ENCODE results near the gene PARVG. TPM values are rescaled to one million over a fixed set of nuclear protein-coding genes. Genes with fewer than 3 reads are reported as not detected.

PARVG gene
- total RNA-seq, 1 donor from 2014 or later: 0.27 TPM

DNA sequence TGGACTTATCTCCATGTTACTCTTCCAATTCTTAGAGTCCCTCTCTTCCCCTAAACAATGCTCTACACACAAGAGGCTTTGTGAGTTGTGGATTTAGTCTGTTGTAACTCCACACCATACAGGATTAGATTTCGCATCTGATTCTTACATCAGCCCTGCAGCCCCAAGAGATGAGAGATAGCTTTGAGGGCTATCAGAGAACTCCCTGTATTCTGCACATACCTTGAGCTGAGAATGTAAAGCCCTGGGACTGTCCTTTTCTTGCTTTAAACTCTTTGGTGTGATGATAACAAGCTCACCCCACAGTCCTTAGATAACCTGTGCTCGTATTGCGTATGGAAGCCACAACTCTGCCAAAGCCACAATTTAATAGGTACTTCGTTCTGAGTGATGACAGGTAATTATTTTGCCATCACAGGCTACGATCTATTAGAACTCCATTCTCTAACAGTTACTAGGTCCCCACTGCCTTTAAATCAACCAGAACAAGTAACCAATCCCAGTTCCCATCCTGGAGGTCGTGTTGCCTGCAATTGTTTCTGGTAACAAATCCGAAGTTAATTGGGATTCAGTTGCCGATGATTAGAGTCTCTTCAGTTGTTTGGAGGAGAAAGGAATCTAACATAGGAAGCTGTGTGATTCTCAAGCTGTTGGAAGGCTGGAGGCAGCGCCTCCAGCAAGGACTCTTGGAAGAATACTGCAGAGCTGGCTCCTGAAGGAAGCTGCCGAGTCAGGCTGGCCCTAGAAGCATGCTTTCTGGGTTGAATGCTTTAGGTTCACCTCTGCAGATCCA, 1.3 kb upstream of the PARVG start:
- Mint-ChIP-seq H3K9me3 (ENCODE audit: low read depth) (no peaks in the 10 kb centered on the region), H3K36me3 (ENCODE audit: low read depth) (no peaks in the 10 kb centered on the region), H3K27me3 (ENCODE audit: low read depth) (peaks cover 9% of the 10 kb centered on the region), H3K4me1 (ENCODE audit: low read depth) (peaks cover 11% of the 10 kb centered on the region), H3K4me3 (ENCODE audit: unreplicated experiment) (no peak overlapping the region), H3K27ac (ENCODE audit: unreplicated experiment) (no peak overlapping the region)
- TF ChIP-seq, protein P1, sequence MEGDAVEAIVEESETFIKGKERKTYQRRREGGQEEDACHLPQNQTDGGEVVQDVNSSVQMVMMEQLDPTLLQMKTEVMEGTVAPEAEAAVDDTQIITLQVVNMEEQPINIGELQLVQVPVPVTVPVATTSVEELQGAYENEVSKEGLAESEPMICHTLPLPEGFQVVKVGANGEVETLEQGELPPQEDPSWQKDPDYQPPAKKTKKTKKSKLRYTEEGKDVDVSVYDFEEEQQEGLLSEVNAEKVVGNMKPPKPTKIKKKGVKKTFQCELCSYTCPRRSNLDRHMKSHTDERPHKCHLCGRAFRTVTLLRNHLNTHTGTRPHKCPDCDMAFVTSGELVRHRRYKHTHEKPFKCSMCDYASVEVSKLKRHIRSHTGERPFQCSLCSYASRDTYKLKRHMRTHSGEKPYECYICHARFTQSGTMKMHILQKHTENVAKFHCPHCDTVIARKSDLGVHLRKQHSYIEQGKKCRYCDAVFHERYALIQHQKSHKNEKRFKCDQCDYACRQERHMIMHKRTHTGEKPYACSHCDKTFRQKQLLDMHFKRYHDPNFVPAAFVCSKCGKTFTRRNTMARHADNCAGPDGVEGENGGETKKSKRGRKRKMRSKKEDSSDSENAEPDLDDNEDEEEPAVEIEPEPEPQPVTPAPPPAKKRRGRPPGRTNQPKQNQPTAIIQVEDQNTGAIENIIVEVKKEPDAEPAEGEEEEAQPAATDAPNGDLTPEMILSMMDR (IDR thresholded peaks at IDR 0.05): no peak
- DNase-seq (ENCODE audit: low spot score): no peak

DNA sequence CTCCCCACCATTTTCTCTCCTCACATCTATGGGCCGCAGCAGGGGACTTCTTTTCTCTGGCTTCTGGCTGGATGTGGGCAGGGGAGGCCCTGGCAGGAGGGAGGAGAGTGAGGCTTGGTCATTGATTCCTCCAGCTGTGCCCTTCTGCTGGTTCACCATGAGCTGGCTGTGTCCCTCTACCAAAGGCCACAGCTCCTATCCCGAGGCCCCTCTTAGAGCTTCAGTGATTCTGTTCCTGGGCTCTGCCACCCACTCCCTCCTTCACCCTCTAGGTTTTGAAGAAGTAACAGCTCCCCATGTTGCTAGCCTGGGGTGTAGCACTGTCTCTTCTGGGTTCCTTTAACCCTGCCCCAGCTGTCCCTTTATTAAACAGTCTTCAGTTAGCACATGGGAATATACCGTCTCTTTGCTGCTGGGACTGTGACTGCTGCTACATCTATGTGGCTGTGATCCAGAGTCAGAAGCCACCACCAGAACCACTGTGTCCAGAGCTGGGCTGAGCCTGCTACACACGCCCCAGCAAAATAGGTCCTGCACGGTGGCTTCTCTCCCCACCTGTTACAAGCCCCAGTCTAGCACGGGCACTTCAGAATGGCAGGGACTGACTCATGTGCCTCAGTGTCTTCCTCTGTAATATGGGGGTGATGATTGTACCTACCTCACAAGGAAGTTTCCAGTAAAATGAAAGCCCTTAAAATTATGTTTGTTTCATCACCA, 578 bp upstream of the PARVG start:
- peaks cover 9% of the 10 kb centered on the region for H3K27me3 Mint-ChIP-seq (ENCODE audit: low read depth)
- no peak overlapping the region for H3K27ac Mint-ChIP-seq (ENCODE audit: unreplicated experiment)
- no peaks in the 10 kb centered on the region for H3K36me3 Mint-ChIP-seq (ENCODE audit: low read depth)
- peaks cover 11% of the 10 kb centered on the region for H3K4me1 Mint-ChIP-seq (ENCODE audit: low read depth)
- H3K4me3 Mint-ChIP-seq (ENCODE audit: unreplicated experiment): no peak overlapping the region
- TF ChIP-seq, protein P1 (IDR thresholded peaks at IDR 0.05): no peak
- no peaks in the 10 kb centered on the region for H3K9me3 Mint-ChIP-seq (ENCODE audit: low read depth)
- no peak for DNase-seq (ENCODE audit: low spot score)

- Mint-ChIP-seq H3K27ac (ENCODE audit: unreplicated experiment) (no peak overlapping the region), H3K27me3 (ENCODE audit: low read depth) (peaks cover 9% of the 10 kb centered on the region), H3K4me1 (ENCODE audit: low read depth) (peaks cover 11% of the 10 kb centered on the region), H3K4me3 (ENCODE audit: unreplicated experiment) (no peak overlapping the region), H3K36me3 (ENCODE audit: low read depth) (no peaks in the 10 kb centered on the region), H3K9me3 (ENCODE audit: low read depth) (no peaks in the 10 kb centered on the region)
- TF ChIP-seq, protein P1 (IDR thresholded peaks at IDR 0.05): no peak
- peak; percentile 87 for DNase-seq (ENCODE audit: low spot score)
Observed at GRCh38 chr22:44181033-44181911, 547 bp downstream of the PARVG start.

- peaks cover 10% of the 10 kb centered on the region for H3K27me3 Mint-ChIP-seq (ENCODE audit: low read depth)
- peaks cover 11% of the 10 kb centered on the region for H3K4me1 Mint-ChIP-seq (ENCODE audit: low read depth)
- no peaks in the 10 kb centered on the region for H3K36me3 Mint-ChIP-seq (ENCODE audit: low read depth)
- TF ChIP-seq, protein P1 (IDR thresholded peaks at IDR 0.05): no peak
- H3K4me3 Mint-ChIP-seq (ENCODE audit: unreplicated experiment): no peak overlapping the region
- H3K9me3 Mint-ChIP-seq (ENCODE audit: low read depth): no peaks in the 10 kb centered on the region
- H3K27ac Mint-ChIP-seq (ENCODE audit: unreplicated experiment): no peak overlapping the region
- peak; percentile 90 for DNase-seq (ENCODE audit: low spot score)
Observed at GRCh38 chr22:44181912-44182587, 1.3 kb downstream of the PARVG start.
